Activated T-helper 17 cell treated with anti-CD3 and anti-CD28 coated beads, Interleukin-2, amount 50 U/mL, for 72 hours (primary cell): Measurements from ENCODE around the gene DAB2. TPM values are rescaled to one million over a fixed set of nuclear protein-coding genes. Genes with fewer than 3 reads are reported as not detected.

Source experiments
- ATAC-seq: fragments of 150-1000 bp; cut with Tn5 transposase; replicated peaks from 2 replicates; pipeline ENCODE4 v1.10.0; 2021; ENCODE audit warnings: mild to moderate bottlenecking, moderate library complexity
- H3K27ac Mint-ChIP-seq: one replicate; pipeline ENCODE4 v1.8.0; 2022; ENCODE audit warnings: mixed read lengths
- H3K27me3 Mint-ChIP-seq: one replicate; pipeline ENCODE4 v1.8.0; 2022; ENCODE audit warnings: mixed read lengths
- H3K36me3 Mint-ChIP-seq: one replicate; pipeline ENCODE4 v1.8.0; 2022; ENCODE audit warnings: low read depth, mild to moderate bottlenecking, mixed read lengths
- H3K4me1 Mint-ChIP-seq: one replicate; pipeline ENCODE4 v1.8.0; 2022; ENCODE audit warnings: mixed read lengths
- H3K4me3 Mint-ChIP-seq: one replicate; pipeline ENCODE4 v1.8.0; 2022; ENCODE audit warnings: mild to moderate bottlenecking, mixed read lengths
- H3K9me3 Mint-ChIP-seq: one replicate; pipeline ENCODE4 v1.8.0; 2022; ENCODE audit warnings: mixed read lengths
- total RNA-seq, 2 donors: library from RNA; stranded (reverse); gene quantifications; one replicate each; pipeline ENCODE4 v1.2.3, GENCODE V29; 2022

Gene DAB2
- total RNA-seq, 2 donors from 2014 or later, result 0.05 TPM; not detected in 1

DNA sequence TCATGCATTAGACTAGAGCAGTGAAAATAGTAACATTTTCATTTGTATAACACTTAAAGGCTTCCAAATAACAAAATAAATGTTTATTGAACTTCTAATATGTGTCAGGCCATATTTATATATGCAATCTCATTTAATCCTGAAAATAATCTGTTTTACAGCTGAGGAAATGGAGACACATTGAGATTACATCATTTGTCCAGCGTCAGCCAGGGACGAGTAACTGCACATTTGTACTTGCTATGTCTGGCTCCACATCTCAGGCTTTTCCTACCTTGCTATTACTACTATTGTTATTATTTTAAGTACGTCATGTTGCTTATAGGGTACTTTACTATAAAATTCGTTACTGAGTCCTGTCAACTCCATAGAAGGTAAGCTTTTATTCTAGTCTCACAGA, 56.7 kb downstream of the DAB2 start:
- no peak for ATAC-seq
- Mint-ChIP-seq H3K27ac (no peak overlapping the region), H3K9me3 (no peaks in the 10 kb centered on the region), H3K4me1 (no peaks in the 10 kb centered on the region), H3K27me3 (peaks cover 7% of the 10 kb centered on the region), H3K36me3 (no peaks in the 10 kb centered on the region), H3K4me3 (no peak overlapping the region)

DNA sequence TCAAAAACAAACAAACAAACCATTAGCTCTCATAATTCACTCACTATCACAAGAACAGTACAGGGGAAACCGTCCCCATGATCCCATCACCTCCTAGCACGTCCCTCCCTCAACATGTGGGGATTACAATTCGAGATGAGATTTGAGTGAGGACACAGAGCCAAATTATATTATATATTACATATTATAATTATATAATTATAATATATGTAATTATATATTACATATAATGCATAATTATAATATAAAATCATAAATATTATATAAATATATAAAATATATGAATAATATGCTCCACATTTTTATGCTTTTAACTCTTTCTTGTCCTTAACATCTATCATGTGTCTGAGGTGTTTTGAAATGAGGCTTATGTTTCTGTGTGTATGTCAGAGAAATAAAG, 57.1 kb downstream of the DAB2 start:
- Mint-ChIP-seq H3K36me3 (no peaks in the 10 kb centered on the region), H3K27ac (no peak overlapping the region), H3K9me3 (no peaks in the 10 kb centered on the region), H3K4me3 (no peak overlapping the region), H3K27me3 (peaks cover 7% of the 10 kb centered on the region), H3K4me1 (no peaks in the 10 kb centered on the region)
- ATAC-seq, result no peak

DNA sequence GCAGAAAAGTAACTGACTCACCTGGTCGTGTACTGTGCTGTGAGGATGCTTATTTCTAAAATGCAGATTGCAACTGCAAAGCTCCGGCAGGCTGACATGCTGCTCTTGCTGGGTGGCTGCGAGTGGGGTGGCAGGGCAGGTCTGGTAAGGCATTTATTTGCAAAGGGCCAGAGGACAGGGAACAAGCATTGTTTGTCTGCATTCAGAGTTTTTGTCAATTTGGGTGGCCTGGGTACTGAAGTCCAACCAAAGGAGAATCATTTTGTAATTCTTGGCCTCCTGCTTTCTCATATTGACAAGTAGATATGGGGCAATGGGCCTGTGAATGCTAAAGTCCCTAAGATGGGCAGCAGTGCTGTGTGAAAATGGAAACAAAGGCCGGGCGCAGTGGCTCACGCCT, 60.4 kb downstream of the DAB2 start, which contains the start of gene C9:
C9 (minus strand) TSS at position 129 of the 400 bp plus-strand sequence; CDS start at position 98, 31 bp downstream.
- no peak within 1 kb of the TSS for H3K27ac Mint-ChIP-seq
- no peaks in the 10 kb centered on the region for H3K9me3 Mint-ChIP-seq
- H3K36me3 Mint-ChIP-seq, result no peaks in the 10 kb centered on the region
- ATAC-seq, result no peak
- peaks cover 7% of the 10 kb centered on the region for H3K27me3 Mint-ChIP-seq
- no peak within 1 kb of the TSS for H3K4me3 Mint-ChIP-seq
- H3K4me1 Mint-ChIP-seq, result no peaks in the 10 kb centered on the region

DNA sequence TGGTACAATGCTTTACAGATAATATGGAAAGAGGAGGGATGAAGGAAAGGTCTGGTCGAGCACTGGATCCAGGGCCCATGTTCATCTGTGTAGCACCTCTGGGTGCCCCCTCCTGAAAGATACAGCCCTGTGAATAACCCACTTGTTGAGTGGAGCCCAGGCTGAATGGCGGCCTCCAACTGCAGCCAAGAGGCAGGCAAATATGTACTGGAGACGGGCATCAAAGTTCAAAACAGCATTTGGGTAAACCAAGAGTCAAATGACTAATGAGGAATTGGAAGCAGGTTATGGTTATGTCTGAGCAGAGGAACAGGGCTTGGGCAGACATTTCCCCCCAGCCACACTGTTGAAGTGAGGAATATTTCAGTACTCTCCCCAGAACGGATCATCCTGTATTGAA, 61.6 kb downstream of the DAB2 start:
- Mint-ChIP-seq H3K36me3 (no peaks in the 10 kb centered on the region), H3K4me3 (no peak overlapping the region), H3K4me1 (no peaks in the 10 kb centered on the region), H3K27ac (no peak overlapping the region), H3K9me3 (no peaks in the 10 kb centered on the region), H3K27me3 (peaks cover 3% of the 10 kb centered on the region)
- ATAC-seq, result no peak

DNA sequence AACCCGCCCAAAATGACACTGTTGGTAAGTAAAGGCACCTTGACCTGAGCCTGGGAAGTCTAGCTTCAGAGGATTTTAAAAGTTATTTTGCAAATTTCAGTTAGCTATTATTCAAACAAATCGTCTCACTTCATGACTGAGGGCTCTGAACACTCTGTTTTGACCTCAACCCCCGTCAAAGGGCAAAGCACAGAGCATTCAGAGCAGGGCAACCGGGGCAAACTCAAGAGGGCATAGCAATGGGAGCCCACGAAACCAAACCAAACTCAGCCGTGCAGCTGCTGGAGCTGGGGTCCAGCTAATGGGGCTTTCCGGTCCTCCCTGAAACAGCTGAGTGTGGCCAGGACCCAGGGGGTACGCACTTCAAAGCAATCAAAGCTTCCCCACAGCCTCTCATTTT, 62.1 kb downstream of the DAB2 start:
- ATAC-seq, result no peak
- Mint-ChIP-seq H3K4me1 (no peaks in the 10 kb centered on the region), H3K9me3 (no peaks in the 10 kb centered on the region), H3K36me3 (no peaks in the 10 kb centered on the region), H3K27me3 (peaks cover 3% of the 10 kb centered on the region), H3K27ac (no peak overlapping the region), H3K4me3 (no peak overlapping the region)

DNA sequence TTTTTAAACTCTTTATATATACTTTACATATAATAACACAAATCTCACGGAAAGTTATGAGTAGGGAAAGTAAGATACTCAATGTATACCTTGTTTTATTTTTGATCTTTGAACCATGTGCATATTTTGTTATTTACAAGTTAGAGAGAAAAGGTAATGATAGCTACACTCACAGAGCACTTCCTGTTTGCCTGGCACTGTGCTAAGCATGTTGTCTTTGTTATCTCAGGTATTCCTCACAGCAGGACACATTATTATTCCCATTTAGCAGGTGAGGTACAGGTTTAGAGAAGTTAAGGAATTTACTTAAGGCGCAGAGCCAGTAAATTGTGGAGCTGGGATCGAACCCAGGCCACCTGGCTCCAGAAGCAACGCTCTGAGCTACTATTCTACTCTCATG, 63.5 kb downstream of the DAB2 start:
- no peaks in the 10 kb centered on the region for H3K27me3 Mint-ChIP-seq
- ATAC-seq, result no peak
- no peaks in the 10 kb centered on the region for H3K9me3 Mint-ChIP-seq
- no peaks in the 10 kb centered on the region for H3K36me3 Mint-ChIP-seq
- H3K27ac Mint-ChIP-seq, result no peak overlapping the region
- no peaks in the 10 kb centered on the region for H3K4me1 Mint-ChIP-seq
- H3K4me3 Mint-ChIP-seq, result no peak overlapping the region

DNA sequence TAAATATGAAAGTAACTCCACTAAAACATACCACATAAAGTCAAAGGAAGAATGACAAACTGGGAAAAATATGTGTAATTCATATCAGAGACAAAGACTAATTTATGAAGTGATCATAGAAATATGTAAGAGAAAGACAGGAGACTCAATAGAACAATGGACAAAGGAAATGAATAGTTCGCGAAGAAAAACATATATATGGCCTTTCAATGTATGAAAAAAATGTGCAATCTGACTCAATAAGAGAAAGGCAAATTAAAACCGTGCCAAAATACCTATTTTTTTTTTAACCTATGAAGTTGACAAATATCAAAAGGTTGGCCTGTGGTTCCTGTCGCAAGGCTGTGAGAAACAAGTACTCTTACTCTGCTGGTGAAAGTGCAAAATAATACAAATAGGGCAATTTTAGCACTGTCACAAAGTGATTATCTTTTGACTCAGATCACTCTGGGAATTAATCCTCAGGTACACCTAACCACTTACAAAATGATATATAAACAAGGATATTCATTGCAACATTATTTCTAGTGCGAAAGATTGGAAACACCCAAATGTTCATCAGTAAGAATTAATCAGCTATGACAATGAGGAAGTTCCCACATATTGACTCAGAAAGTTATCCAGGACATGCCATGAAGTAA, 64.2 kb downstream of the DAB2 start:
- no peak overlapping the region for H3K27ac Mint-ChIP-seq
- no peak overlapping the region for H3K4me3 Mint-ChIP-seq
- H3K27me3 Mint-ChIP-seq, result no peaks in the 10 kb centered on the region
- H3K9me3 Mint-ChIP-seq, result no peaks in the 10 kb centered on the region
- ATAC-seq, result peak; percentile 68
- no peaks in the 10 kb centered on the region for H3K36me3 Mint-ChIP-seq
- no peaks in the 10 kb centered on the region for H3K4me1 Mint-ChIP-seq

DNA sequence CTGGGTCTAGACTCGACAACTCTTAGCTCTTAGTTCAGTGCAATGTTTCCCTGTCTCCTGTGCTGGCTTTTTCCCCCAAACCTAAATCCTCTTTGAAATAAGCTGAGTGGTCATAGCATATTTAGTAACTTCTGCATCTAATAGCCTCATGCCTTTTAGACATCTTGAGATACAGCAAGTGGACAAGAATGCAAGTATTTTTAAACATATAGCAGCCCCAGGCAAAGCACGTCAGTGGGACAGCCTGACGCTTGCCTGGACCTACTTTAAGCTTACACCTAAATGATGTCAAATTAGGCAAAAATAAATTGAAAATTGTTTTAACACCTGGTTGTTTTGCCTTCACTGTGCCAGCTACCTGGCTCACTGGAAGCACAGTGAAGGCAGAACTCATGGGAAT, 68.5 kb downstream of the DAB2 start:
- Mint-ChIP-seq H3K4me1 (no peaks in the 10 kb centered on the region), H3K27ac (no peak overlapping the region), H3K4me3 (no peak overlapping the region), H3K36me3 (no peaks in the 10 kb centered on the region), H3K9me3 (peaks cover 10% of the 10 kb centered on the region), H3K27me3 (no peaks in the 10 kb centered on the region)
- no peak for ATAC-seq

DNA sequence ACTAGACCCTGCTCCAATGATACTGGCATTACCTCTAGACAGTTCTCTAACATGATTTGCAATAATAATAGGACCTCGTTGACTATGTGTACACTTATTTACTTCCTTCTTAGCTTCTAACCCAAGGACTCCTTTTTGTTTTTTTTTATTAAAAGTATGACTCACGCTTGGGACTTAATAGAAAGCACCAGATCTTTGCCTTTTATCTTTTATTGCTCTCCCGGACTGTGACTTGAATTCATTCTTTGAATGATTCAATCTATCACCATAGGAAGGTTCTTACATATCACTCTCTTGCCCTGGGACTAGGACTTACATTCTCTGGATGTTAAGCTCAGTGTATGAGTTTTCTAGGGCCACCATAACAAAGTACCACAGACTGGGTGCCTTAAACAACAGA, 69.5 kb downstream of the DAB2 start:
- Mint-ChIP-seq H3K27me3 (no peaks in the 10 kb centered on the region), H3K4me1 (no peaks in the 10 kb centered on the region), H3K27ac (no peak overlapping the region), H3K36me3 (no peaks in the 10 kb centered on the region), H3K4me3 (no peak overlapping the region), H3K9me3 (peaks cover 10% of the 10 kb centered on the region)
- no peak for ATAC-seq

DNA sequence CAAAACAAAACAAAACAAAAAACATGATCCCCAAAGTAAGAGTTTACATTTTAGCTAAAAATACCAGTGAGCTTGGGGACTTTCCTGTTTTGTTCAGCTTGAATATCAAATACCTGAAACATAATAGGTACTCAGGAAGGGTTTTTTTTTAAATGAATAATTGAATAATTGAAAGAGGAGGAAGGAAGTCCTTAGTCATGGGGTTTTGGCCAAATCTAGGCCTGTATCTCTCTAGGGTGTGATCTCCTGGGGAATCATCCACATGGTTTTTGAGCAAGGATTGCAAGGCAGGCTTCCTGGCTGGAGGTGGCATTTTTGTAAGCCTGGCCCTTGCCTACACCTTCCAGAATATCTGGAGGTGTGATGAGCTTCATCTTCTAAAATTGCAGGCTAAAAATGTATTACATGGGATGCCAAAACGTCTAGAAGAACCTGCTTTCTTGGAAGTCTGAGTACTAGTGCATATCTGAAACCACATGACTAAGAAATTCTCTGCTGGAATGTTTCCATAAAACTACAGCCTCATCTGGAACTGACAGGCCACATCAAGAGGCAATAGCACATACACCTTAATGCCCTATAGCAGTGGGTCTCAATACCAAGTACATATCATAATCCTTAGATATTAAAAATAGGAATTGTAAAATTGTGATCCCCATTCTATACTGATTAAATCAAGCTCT, 70.9 kb downstream of the DAB2 start:
- Mint-ChIP-seq H3K36me3 (no peaks in the 10 kb centered on the region), H3K27ac (no peak overlapping the region), H3K4me3 (no peak overlapping the region), H3K27me3 (no peaks in the 10 kb centered on the region), H3K4me1 (no peaks in the 10 kb centered on the region), H3K9me3 (peaks cover 20% of the 10 kb centered on the region)
- ATAC-seq, result no peak

DNA sequence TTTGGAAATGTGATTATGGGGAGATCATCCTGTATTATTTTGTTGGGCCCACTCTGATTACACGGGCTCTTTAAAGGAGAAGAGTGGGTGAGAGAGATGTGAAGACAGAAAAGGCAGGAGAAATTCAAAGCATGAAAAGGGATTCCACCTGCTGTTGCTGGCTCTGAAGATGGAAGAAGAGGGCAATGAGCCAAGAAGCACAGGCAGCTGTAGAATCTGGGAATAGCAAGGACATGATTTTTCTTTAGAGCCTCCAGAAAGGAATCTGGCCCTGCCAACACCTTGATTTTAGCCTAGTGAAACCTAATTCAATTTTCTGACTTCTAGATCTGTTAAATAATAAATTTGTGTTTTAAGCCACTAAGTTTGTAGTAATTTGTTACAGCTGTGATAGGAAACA, 71.8 kb downstream of the DAB2 start:
- Mint-ChIP-seq H3K4me1 (no peaks in the 10 kb centered on the region), H3K9me3 (peaks cover 20% of the 10 kb centered on the region), H3K4me3 (no peak overlapping the region), H3K27me3 (no peaks in the 10 kb centered on the region), H3K27ac (no peak overlapping the region), H3K36me3 (no peaks in the 10 kb centered on the region)
- ATAC-seq, result no peak

DNA sequence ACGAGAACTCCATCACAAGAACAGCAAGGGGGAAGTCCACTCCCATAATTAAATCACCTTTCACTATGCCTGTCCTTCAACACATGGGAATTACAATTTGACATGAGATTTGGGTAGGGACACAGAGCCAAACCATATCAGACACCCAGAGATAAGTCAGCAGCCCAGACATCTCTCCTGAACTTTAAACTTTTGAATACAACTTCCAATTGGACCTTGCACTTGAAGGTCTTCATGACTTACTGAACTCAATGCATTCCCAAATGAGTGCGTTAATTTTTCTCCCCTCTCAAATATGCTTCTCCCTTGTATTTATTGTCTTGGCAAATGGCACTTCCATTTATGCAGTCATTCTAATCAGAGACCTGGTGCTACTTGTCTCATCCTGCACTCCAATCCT, 72.6 kb downstream of the DAB2 start:
- H3K36me3 Mint-ChIP-seq, result no peaks in the 10 kb centered on the region
- no peak for ATAC-seq
- H3K9me3 Mint-ChIP-seq, result peaks cover 20% of the 10 kb centered on the region
- H3K4me3 Mint-ChIP-seq, result no peak overlapping the region
- H3K27me3 Mint-ChIP-seq, result no peaks in the 10 kb centered on the region
- H3K4me1 Mint-ChIP-seq, result no peaks in the 10 kb centered on the region
- no peak overlapping the region for H3K27ac Mint-ChIP-seq

DNA sequence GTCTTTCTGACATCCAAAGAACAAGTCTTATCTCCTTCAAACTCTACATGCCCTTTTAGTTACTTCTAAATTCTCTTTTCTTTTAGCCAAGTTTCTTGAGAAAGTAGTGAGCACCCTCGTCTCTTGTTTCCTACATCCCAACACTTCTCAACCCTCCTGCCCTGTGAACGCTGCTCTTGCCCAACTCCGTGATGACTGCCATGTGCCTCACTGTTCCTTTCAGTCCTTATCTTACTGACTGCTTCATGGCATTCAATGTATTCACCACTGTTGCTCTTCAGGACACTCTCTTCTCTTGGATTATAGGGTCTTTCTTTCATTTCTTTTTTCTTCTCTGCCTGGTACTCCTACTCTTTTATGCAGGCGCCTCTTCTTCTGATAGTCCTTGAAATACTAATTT, 75.3 kb downstream of the DAB2 start:
- Mint-ChIP-seq H3K4me1 (no peaks in the 10 kb centered on the region), H3K27ac (no peak overlapping the region), H3K27me3 (peaks cover 8% of the 10 kb centered on the region), H3K9me3 (peaks cover 23% of the 10 kb centered on the region), H3K4me3 (no peak overlapping the region), H3K36me3 (no peaks in the 10 kb centered on the region)
- ATAC-seq, result no peak

DNA sequence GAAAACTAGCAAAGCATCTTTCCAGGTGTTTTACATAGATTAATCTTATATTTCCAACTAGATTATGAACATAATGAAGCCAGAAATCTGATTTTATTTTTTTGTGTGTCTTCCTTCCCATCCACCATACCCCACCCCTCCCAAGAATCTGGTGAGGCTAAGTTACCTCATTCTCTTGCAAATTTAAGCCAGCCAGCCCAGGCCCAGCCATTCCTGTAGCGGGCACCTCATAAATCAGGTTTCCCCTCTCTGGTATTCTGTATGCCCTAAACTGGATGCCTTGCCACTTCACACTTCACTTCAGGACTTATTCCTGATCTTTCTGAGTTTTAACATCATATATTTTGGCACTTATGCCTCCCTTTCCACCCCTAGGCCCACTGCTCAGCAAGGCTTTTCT, 82.3 kb downstream of the DAB2 start:
- H3K27ac Mint-ChIP-seq, result no peak overlapping the region
- peaks cover 3% of the 10 kb centered on the region for H3K9me3 Mint-ChIP-seq
- no peak overlapping the region for H3K4me3 Mint-ChIP-seq
- no peaks in the 10 kb centered on the region for H3K4me1 Mint-ChIP-seq
- no peaks in the 10 kb centered on the region for H3K36me3 Mint-ChIP-seq
- peaks cover 25% of the 10 kb centered on the region for H3K27me3 Mint-ChIP-seq
- no peak for ATAC-seq

DNA sequence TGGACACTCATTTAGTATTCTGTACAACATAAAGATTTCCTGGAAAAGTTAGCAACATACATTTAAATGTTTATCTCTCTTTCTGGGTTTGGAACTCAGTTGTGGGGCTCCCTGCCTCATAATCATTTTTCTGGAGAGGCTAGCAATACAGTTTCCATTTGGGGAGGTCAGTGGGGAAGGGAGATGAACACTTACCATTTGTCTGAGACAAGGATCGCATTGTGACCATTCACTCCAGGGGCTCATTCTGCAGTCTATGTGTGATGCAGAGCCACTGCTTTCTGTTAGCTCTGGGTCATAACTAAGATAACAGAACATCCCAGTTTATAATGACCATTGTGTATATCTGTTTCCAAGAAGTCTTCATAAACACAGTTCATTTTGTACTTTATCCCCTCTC, 82.9 kb downstream of the DAB2 start:
- peaks cover 25% of the 10 kb centered on the region for H3K27me3 Mint-ChIP-seq
- H3K4me3 Mint-ChIP-seq, result no peak overlapping the region
- no peak overlapping the region for H3K27ac Mint-ChIP-seq

More for the DNA sequence above, 82.9 kb downstream of the DAB2 start:
- Mint-ChIP-seq H3K4me1 (no peaks in the 10 kb centered on the region), H3K36me3 (no peaks in the 10 kb centered on the region), H3K9me3 (peaks cover 3% of the 10 kb centered on the region)
- ATAC-seq, result no peak
